Spleen (tissue), 7 donors: ENCODE measurements around the gene GNAI3.

ENCODE experiments used
- CTCF ChIP-seq, 11 experiments: fragments of 200-600 bp in 7 of 11; fragments of 450-650 bp in 4 of 11; sonication (generic) in 4 of 11; IDR thresholded peaks in 8 of 11; conservative IDR thresholded peaks in 3 of 11; 1 replicate in 7 of 11; 2 replicates in 4 of 11; pipeline versions ENCODE4 v1.4.0 to v1.8.0; 2016 to 2021; ENCODE audit warnings: antibody characterized with exemption in 11 of 11, inconsistent platforms in 4 of 11, mild to moderate bottlenecking in 1 of 11
- POLR2A ChIP-seq, 3 donors: fragments of 450-650 bp; IDR thresholded peaks; one replicate each; pipeline ENCODE4 v1.5.1; 2017; ENCODE audit warnings: antibody characterized with exemption in 3 of 3, mild to moderate bottlenecking in 1 of 3
- donor health status: DM: no; HTN: no; CAD: no; lungs with moderate emphysema.
- donor health status: DM: no; HTN: no; CAD: no.
- donor health status: DM: no; HTN: no; CAD: no.

GRCh38 chr1:109609881-109610280 lies 61.5 kb downstream of the GNAI3 start:
- TF ChIP-seq CTCF (IDR thresholded peaks at IDR 0.05 in 8 of 11, conservative IDR thresholded peaks at IDR 0.05 in 3 of 11) (no peak), POLR2A (IDR thresholded peaks at IDR 0.05) (no peak)
